GM18519 (cell line): Measurements from ENCODE around the gene MED9.

Experiments used
- ATAC-seq: cut with Tn5 transposase; IDR thresholded peaks from one replicate; pipeline ENCODE4 v1.9.1; 2021; ENCODE audit warnings: mild to moderate bottlenecking, moderate library complexity; ENCODE audit not compliant: unreplicated experiment, low FRiP score

Gene MED9

GRCh38 chr17:17500999-17501605 is 24.3 kb downstream of the MED9 start:
- ATAC-seq: no peak

DNA sequence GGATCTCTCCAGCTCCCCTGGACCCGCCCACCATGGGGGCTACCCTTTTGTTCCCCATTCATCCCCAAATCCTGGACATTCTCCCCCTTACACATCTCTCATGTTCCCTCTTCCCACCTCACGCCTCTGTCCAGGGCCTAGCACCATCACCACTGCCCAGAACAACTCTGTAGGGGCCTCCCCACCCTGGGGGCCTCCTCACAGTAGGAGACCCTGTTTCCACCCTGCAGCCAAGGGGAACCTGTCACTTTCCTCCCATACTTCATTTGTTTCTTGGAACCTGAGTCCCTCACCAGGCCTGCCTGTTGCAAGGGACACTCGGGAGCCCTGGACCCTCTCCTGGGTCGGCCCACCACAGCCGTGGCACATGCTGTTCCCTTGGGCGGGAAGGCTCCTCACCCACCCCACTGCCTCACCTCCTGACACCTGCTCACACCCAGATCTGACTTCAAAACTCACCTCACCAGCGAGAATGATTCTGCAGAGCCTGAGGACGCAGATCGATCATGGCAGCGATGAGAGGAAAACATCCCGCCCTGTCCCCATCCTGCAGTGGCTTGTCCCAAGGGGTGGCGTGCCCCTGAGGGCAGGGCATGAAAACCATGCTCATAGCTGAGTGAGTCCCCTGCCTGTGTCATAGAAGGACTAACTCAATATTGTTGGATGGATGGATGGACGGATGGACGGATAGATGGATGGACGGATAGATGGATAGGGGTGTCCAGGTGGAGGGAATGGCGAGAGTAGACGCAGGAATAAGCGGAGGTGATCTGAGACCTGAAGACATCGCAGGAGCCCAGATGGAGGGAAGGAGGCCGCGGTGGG is 26.2 kb downstream of the MED9 start:
- ATAC-seq: no peak

DNA sequence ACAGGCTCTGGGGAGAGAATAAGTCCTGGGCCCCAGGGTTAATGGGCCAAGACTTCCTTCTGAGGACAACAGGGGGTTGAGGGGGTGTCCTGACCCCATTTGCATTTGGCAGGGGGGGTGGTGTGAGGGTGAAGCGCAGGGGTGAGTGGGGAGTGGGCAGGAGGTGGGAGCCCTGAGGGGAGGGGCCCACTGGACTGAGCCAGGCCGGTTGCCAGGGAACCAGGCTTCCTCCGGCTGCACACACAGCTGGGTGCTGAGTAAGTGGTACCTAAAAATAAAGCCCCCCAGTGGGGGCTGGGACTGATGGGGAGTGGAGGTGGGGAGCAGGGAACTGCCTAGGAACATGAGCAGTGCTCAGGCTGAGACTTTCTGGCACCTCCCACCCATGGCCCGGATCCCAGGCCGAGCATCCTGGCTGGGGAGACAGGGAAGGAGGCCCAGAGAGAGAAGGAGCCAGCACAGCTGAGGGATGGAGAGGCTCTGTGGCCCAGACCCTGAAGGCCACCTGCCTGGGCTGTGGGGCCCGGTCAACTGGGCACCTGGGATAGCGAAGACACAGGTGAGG is 26.8 kb downstream of the MED9 start:
- ATAC-seq: no peak

DNA sequence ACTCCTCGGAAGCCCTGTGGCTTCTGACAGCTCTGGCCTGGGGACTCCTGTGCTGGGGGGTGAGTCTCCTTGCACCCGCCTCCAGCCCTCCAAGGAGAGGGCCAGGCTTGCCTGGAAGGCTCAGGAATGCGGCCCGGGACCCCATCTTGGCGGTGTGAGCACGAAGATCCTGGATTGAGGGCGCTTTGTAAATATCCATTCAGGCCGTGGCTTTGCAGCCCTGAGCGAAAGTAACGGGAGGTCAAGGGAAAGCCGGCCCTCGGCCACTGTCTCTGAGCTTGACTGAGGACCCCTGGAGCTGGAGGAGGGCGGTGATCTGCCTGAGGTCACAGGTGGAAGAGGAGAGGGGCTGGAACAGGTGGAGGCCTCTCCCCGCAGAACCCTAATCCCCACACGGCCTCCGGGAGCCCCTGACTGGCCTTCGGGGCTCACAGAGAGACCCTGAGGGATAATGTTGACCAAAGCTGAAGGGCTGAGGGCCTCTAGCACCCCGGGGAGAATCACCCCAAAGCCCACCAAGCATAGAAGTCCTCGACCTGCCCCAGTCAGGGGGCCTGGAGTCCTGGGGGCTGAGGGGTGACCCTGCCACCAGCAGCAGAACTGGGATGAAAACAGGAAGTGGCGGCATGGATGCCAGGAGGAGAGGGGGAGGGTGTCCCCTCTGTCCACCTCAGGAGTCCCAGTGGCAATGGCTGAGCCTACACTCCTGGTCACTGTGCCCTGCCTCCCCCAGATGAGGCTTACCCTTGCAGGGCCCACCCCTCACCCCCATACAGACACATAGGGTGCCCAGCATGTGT is 27.7 kb downstream of the MED9 start:
- ATAC-seq: no peak

GRCh38 chr17:17505151-17505550 is 28.4 kb downstream of the MED9 start:
- no peak for ATAC-seq

- no peak for ATAC-seq
Measured at GRCh38 chr17:17505610-17506171, 28.9 kb downstream of the MED9 start.

DNA sequence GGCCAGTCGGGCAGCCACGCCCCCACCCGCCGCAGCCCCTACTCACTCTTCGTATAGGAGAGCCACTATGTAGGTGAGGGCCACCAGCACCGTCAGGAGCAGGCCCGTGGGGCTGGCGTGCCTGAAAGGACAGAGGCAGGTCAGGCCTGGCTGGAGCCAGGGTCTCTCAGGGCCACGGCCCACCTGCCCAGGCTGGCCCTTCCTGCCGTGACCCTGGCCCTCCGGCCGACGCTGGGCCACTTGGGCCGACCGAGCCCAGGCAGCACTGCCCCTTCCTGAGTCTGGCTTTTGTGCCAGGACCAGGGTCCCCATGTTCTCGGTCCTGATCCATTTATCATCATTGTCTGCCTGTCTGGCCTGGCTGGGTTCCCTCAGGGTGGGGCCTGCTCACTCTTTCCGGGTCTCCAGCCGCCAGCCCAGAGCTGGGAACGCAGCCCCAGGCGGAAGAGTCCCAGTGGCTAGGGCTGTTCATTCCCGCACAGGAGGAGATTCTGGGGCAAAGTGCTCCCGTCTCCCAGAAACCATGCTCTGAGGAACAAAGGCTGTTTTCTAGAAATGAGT is 29.5 kb downstream of the MED9 start:
- ATAC-seq: no peak

- ATAC-seq: no peak
Measured at GRCh38 chr17:17506893-17507464, 30.2 kb downstream of the MED9 start.

GRCh38 chr17:17507465-17508011 is 30.7 kb downstream of the MED9 start:
- no peak for ATAC-seq

DNA sequence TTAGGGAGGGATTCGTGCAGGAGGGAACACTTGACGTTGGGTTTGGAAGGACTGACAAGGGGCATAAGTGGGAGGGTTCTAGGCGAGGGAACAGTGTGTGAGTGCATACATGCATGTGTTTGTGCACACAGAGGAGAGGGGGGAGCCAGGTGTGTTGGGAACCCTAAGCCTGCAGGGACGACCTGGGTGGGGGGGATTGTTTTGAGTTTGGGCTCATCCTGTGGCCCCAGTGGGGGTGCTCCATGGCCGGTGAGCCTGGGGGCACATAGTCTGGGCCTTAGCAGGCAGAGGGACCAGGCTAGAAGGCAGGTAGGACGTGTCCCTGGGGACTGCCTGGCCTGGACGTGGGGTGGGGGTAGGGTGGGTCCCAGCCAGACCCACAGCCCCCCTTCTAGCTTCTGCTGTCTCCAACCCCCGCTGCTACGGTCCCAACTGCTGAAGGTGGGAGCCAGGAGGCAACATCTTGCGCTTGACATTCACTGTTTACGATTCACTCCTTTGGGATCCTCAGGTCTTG is 31.3 kb downstream of the MED9 start:
- no peak for ATAC-seq

DNA sequence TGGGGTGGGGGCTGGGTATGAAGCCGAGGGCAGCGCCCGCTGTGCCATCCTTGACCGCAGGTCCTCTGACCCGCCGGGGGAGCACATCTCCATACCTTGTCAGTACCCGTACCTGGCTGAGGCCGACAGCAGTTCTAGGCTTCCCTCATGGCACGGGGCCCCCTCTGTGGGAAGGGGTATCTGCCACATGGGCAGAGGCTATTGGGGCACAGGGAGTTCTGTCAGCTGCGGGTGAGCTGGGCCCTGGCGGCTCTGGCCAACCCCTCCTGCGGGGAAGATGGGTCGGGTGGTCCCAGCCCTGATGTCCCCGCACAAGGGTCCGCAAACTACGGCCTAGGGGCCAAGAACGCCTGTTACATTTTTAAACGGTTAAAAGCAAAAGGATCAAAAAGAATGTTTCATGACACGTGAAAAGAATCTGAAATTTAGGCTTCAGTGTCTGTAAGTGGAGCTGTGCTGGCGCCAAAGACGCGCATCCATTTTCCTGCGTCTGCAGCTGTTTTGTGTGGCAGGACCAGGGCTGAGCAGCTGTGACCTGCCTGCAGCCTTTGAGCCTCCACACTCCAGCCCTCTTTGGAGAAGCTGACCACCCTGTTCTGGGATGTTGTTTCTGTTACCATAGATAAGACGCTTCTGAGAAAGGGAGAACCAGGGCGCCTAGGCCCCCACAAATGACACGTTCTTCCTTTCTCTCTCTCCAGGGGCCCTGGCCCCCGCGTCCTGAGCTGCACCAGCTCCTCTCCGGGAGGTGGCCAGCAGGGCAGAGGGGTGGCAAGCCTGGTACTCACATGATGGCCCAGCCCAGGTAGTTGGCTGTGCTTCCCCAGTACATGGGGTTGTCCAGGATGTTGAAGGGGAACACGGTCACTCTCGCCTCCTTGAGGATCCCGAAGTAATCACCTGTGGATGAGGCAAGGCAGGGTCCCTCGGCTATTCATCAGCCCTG is 32.1 kb downstream of the MED9 start:
- ATAC-seq: no peak

GRCh38 chr17:17509601-17510425 is 33.0 kb downstream of the MED9 start:
- ATAC-seq: no peak

GRCh38 chr17:17510456-17511292 is 33.9 kb downstream of the MED9 start:
- ATAC-seq: no peak

DNA sequence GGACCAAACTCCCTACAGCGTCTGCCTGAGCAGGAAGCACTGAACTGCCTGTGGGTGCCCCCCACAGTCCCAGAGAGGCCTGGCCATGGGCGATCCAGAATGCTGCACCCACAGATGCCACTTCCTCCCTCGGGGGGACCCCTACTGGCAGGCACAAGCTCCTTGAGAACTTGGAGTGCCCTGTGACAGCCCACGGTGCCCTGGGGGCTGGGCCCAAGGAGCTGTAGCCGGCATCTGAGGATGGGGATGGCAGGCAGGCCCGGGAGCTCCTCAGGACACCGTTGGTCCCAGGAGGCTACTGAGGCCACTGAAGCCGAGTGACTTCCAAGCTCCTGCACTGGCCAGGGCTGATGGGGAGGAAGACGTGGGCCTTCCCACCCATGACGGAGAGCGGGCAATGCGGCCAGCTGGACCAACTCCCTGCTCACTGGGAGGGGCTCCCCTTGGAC is 34.5 kb downstream of the MED9 start:
- ATAC-seq: no peak

DNA sequence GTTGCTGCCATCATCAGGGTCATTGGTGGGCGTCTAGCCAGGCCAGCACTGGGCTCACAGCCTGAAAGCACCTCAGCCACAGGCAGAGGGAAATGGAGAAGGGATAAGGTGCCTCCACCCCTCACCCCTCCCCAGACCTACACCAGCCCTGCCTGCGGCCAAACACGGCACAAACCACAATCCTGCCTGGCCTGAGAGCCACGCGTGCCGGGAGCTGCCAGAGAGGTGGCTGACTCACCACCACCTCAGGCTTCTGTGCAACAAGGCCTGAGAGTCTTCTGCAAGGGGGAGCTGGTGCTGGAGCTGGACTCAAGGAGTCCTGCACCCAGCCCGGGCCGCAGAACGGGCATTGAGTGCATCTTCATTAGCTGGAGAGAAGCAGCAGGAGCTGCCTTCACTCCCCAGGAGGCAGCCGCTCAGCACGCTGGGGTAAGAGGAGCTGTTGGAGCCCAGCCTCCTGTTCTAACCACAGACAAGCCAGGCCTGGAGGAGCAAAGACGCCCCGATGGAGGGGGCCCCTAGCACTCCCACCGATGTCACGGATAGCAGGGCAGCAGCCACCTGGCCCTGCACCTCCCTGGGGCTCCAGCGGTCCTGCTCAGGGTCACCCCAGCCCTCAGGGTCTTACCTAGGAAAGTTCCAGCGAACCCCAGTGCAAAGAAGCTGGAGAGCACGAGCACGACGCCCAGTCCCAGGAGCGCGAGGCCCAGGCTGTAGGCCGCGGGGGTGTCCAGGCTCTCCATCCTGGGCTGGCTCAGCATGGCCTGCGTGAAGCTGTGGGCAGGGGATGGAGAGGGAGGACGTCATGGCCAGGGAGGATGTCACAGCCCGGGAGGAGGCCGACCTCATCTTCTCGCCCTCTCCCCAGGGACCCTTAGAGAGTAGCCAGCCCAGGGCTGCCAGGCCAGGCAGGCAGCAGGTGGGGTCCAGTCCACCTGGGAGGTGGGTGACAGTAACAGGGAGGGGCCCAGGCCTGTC is 35.4 kb downstream of the MED9 start:
- ATAC-seq: no peak

DNA sequence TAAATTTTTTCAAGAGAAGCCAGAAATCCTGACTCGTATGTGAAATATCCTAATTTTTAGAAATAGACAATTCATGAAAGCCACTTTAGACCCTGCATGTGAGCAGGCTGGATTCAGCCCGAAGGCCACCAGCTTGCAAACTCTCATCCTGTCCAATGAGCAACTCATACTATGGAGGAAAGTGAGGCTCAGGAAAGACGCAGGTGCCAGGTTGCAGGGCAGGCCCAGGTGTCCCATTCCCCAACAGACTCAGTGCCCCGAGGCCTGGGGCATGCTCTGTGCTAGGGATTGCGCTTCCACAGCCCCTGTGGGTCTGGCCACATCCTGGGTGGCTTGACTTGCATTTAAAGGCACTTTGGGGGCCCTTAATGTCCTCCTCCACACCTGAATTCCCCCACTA is 36.1 kb downstream of the MED9 start:
- ATAC-seq: no peak
